Thoracic aorta (tissue), 2 donors: ENCODE results near the gene CPNE7. TPM values are rescaled to one million over a fixed set of nuclear protein-coding genes. Genes with fewer than 3 reads are reported as not detected.

Source experiments
- ATAC-seq: fragments of 150-250 bp; one replicate; pipeline ENCODE4 v1.8.0; 2017; ENCODE audit warnings: low read depth; ENCODE audit not compliant: insufficient number of reproducible peaks, low FRiP score
- DNase-seq: peaks from one replicate; pipeline ENCODE4 v3.0.0-alpha.2; 2020; ENCODE audit warnings: low spot score
- H3K27ac ChIP-seq, 2 donors: fragments of 200-600 bp; sonication (generic); 1 replicate in 1 of 2; 2 replicates in 1 of 2; pipeline ENCODE4 v1.5.1; 2016; ENCODE audit warnings: mild to moderate bottlenecking in 2 of 2, moderate library complexity in 2 of 2
- H3K27me3 ChIP-seq: fragments of 200-600 bp; sonication (generic); replicated peaks from 2 replicates; pipeline ENCODE4 v1.6.0; 2016; ENCODE audit warnings: mild to moderate bottlenecking; ENCODE audit not compliant: insufficient read depth
- H3K36me3 ChIP-seq: fragments of 200-600 bp; sonication (generic); one replicate; pipeline ENCODE4 v1.5.1; 2016
- H3K4me1 ChIP-seq, 2 donors: fragments of 200-600 bp; sonication (generic); 1 replicate in 1 of 2; 2 replicates in 1 of 2; pipeline versions ENCODE4 v1.5.1 to v1.6.0; 2016; ENCODE audit warnings: low read depth in 2 of 2, mild to moderate bottlenecking in 1 of 2; ENCODE audit not compliant: control insufficient read depth in 1 of 2
- H3K4me3 ChIP-seq: fragments of 200-600 bp; sonication (generic); 2 replicates; pipeline ENCODE4 v1.5.1; 2016; ENCODE audit warnings: mild to moderate bottlenecking
- H3K9me3 ChIP-seq: fragments of 200-600 bp; sonication (generic); 2 replicates; pipeline ENCODE4 v1.5.1; 2016
- total RNA-seq, 2 donors: library from RNA; depleted of rRNA; stranded (reverse); fragments of >200 nt; gene quantifications; one replicate each; pipeline versions ENCODE4 v1.1.0 to v1.2.3, GENCODE V29; 2016
- TF ChIP-seq, protein P1 (sequence below): fragments of 200-600 bp; sonication (generic); IDR thresholded peaks from one replicate; pipeline ENCODE4 v1.5.1; 2019; ENCODE audit warnings: antibody characterized with exemption

CPNE7 gene
- total RNA-seq, 2 donors from 2014 or later, result not detected

GRCh38 chr16:89554343-89554742 is 21.2 kb upstream of the CPNE7 start:
- no peak overlapping the region for H3K4me3 ChIP-seq
- no peaks in the 10 kb centered on the region for H3K27me3 ChIP-seq
- ATAC-seq (no peak), DNase-seq (no peak)
- H3K4me1 ChIP-seq, result no peaks in the 10 kb centered on the region
- TF ChIP-seq, protein P1, sequence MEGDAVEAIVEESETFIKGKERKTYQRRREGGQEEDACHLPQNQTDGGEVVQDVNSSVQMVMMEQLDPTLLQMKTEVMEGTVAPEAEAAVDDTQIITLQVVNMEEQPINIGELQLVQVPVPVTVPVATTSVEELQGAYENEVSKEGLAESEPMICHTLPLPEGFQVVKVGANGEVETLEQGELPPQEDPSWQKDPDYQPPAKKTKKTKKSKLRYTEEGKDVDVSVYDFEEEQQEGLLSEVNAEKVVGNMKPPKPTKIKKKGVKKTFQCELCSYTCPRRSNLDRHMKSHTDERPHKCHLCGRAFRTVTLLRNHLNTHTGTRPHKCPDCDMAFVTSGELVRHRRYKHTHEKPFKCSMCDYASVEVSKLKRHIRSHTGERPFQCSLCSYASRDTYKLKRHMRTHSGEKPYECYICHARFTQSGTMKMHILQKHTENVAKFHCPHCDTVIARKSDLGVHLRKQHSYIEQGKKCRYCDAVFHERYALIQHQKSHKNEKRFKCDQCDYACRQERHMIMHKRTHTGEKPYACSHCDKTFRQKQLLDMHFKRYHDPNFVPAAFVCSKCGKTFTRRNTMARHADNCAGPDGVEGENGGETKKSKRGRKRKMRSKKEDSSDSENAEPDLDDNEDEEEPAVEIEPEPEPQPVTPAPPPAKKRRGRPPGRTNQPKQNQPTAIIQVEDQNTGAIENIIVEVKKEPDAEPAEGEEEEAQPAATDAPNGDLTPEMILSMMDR, result no peak
- no peaks in the 10 kb centered on the region for H3K9me3 ChIP-seq
- no peak overlapping the region for H3K27ac ChIP-seq
- H3K36me3 ChIP-seq, result peaks cover 42% of the 10 kb centered on the region

GRCh38 chr16:89555265-89555664 is 20.3 kb upstream of the CPNE7 start:
- ATAC-seq, result no peak
- TF ChIP-seq, protein P1, result no peak
- Histone ChIP-seq H3K4me3 (no peak overlapping the region), H3K27ac (no peak overlapping the region), H3K4me1 (peaks cover 0 to 5% of the 10 kb centered on the region in 2 donors), H3K9me3 (no peaks in the 10 kb centered on the region), H3K36me3 (peaks cover 33% of the 10 kb centered on the region), H3K27me3 (no peaks in the 10 kb centered on the region)
- no peak for DNase-seq

- Histone ChIP-seq H3K27me3 (no peaks in the 10 kb centered on the region), H3K9me3 (no peaks in the 10 kb centered on the region), H3K36me3 (peaks cover 28% of the 10 kb centered on the region), H3K4me1 (peaks cover 0 to 5% of the 10 kb centered on the region in 2 donors), H3K4me3 (no peak overlapping the region), H3K27ac (no peak overlapping the region)
- ATAC-seq, result no peak
- DNase-seq, result no peak
- TF ChIP-seq, protein P1, result no peak
Observed at GRCh38 chr16:89555780-89556179, 19.8 kb upstream of the CPNE7 start.

DNA sequence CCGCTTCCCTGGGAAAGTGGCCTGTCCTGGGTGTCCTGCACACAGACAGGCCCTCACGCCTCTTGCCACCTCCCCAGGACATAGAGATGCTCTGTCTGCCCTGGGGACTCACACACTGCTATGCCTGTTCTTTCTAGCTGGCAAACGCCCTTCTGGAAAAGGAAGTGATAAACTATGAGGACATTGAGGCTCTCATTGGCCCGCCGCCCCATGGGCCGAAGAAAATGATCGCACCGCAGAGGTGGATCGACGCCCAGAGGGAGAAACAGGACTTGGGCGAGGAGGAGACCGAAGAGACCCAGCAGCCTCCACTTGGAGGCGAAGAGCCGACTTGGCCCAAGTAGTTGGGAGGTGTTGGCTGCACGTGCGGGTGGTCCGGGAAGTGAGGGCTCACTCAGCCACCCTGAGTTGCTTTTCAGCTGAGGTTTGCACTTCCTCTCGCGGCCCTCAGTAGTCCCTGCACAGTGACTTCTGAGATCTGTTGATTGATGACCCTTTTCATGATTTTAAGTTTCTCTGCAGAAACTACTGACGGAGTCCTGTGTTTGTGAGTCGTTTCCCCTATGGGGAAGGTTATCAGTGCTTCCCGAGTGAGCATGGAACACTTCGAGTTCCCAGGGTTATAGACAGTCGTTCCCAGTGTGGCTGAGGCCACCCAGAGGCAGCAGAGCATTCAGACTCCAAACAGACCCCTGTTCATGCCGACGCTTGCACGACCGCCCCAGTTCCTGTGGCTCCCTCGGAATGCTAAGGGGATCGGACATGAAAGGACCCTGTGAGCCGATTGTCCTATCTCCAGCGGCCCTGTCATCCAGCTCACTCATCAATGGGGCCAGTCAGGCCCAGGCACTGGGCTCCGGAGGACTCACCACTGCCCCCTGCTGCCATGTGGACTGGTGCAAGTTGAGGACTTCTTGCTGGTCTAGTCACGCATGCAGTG is 18.5 kb upstream of the CPNE7 start:
- DNase-seq (peak; percentile 43), ATAC-seq (no peak)
- Histone ChIP-seq H3K36me3 (peaks cover 28% of the 10 kb centered on the region), H3K9me3 (no peaks in the 10 kb centered on the region), H3K4me1 (peaks cover 6 to 16% of the 10 kb centered on the region in 2 donors), H3K4me3 (no peak overlapping the region), H3K27ac (no peak overlapping the region), H3K27me3 (no peaks in the 10 kb centered on the region)
- TF ChIP-seq, protein P1, result peak; percentile 65

- H3K36me3 ChIP-seq, result peaks cover 28% of the 10 kb centered on the region
- TF ChIP-seq, protein P1, result no peak
- H3K27ac ChIP-seq, result no peak overlapping the region
- no peak overlapping the region for H3K4me3 ChIP-seq
- H3K27me3 ChIP-seq, result no peaks in the 10 kb centered on the region
- H3K4me1 ChIP-seq, result peaks cover 10 to 25% of the 10 kb centered on the region in 2 donors
- H3K9me3 ChIP-seq, result no peaks in the 10 kb centered on the region
- no peak for DNase-seq
- ATAC-seq, result no peak
Observed at GRCh38 chr16:89557690-89558490, 17.7 kb upstream of the CPNE7 start.
